ENCODE measurements around the gene OR10H5.
A peak's percentile ranks its signal among the peaks of the same experiment; 100 is the strongest.
"Not testable (repeated sequence)": the region's sequence is repeated elsewhere in the genome, so short reads cannot be mapped to it uniquely, and the experiment has no call there.

The OR10H5 gene

GRCh38 chr19:15812060-15812722 lies 24.7 kb downstream of the OR10H5 start:
- no peak for DNase-seq

- DNase-seq, result no peak
Observed at GRCh38 chr19:15813916-15814315, 26.5 kb downstream of the OR10H5 start.

GRCh38 chr19:15815306-15815705 lies 27.8 kb downstream of the OR10H5 start, which contains the start of gene OR10H1:
Gene OR10H1, minus strand, starts transcription at chr19:15815664. Its CDS starts 7,627 bp downstream, at chr19:15808037.
- no peak for DNase-seq

GRCh38 chr19:15820646-15821045 lies 33.2 kb downstream of the OR10H5 start:
- no peak for DNase-seq

GRCh38 chr19:15825753-15826152 lies 38.3 kb downstream of the OR10H5 start:
- DNase-seq, result no peak

- DNase-seq, result no peak
Observed at GRCh38 chr19:15828121-15828610, 40.7 kb downstream of the OR10H5 start.

- not testable (repeated sequence) for DNase-seq
Observed at GRCh38 chr19:15828611-15829305, 41.3 kb downstream of the OR10H5 start.

- no peak for DNase-seq
Observed at GRCh38 chr19:15829306-15829698, 41.8 kb downstream of the OR10H5 start.

GRCh38 chr19:15829786-15830185 lies 42.3 kb downstream of the OR10H5 start:
- DNase-seq, result no peak

GRCh38 chr19:15831626-15832025 lies 44.2 kb downstream of the OR10H5 start:
- DNase-seq, result no peak

GRCh38 chr19:15834232-15834631 lies 46.8 kb downstream of the OR10H5 start:
- DNase-seq, result not testable (repeated sequence)

GRCh38 chr19:15835565-15836329 lies 48.3 kb downstream of the OR10H5 start:
- DNase-seq, result not testable (repeated sequence)

GRCh38 chr19:15836330-15837220 lies 49.1 kb downstream of the OR10H5 start:
- DNase-seq, result peak; percentile 82 to 83

GRCh38 chr19:15837221-15837731 lies 49.8 kb downstream of the OR10H5 start:
- no peak for DNase-seq

GRCh38 chr19:15838351-15838750 lies 50.9 kb downstream of the OR10H5 start:
- DNase-seq, result no peak

GRCh38 chr19:15839888-15840287 lies 52.4 kb downstream of the OR10H5 start:
- not testable (repeated sequence) for DNase-seq

- no peak for DNase-seq
Observed at GRCh38 chr19:15840833-15841232, 53.4 kb downstream of the OR10H5 start.

- no peak for DNase-seq
Observed at GRCh38 chr19:15841875-15842569, 54.6 kb downstream of the OR10H5 start.

- no peak for DNase-seq
Observed at GRCh38 chr19:15843203-15843893, 55.9 kb downstream of the OR10H5 start.

- DNase-seq, result not testable (repeated sequence)
Observed at GRCh38 chr19:15843894-15844222, 56.4 kb downstream of the OR10H5 start.

- no peak for DNase-seq
Observed at GRCh38 chr19:15846923-15847322, 59.5 kb downstream of the OR10H5 start.

Measured in NCI-H2081 (cell line).